Neural progenitor cell (in vitro differentiated cells): ENCODE data around the gene IFNG. TPM values are rescaled to one million over a fixed set of nuclear protein-coding genes. Genes with fewer than 3 reads are reported as not detected.
"Not testable (repeated sequence)": the region's sequence is repeated elsewhere in the genome, so short reads cannot be mapped to it uniquely, and the experiment has no call there.

Source experiments
- DNase-seq: peaks from one replicate; pipeline ENCODE4 v3.0.0-alpha.2; 2016; ENCODE audit warnings: low spot score
- H2AFZ ChIP-seq: fragments of 200-600 bp; sonication (generic); replicated peaks from 2 replicates; pipeline ENCODE4 v1.6.1; 2016; ENCODE audit warnings: antibody characterized with exemption
- H3F3A ChIP-seq: fragments of 200-600 bp; sonication (generic); 2 replicates; pipeline ENCODE4 v1.6.1; 2016; ENCODE audit warnings: antibody characterized with exemption, low read depth
- H3K27ac ChIP-seq: fragments of 200-600 bp; sonication (generic); 2 replicates; pipeline ENCODE4 v1.5.1; 2016; ENCODE audit warnings: mild to moderate bottlenecking
- H3K27me3 ChIP-seq: fragments of 200-600 bp; sonication (generic); 2 replicates; pipeline ENCODE4 v1.6.1; 2016; ENCODE audit warnings: mild to moderate bottlenecking, moderate library complexity
- H3K36me3 ChIP-seq: fragments of 200-600 bp; sonication (generic); 2 replicates; pipeline ENCODE4 v1.5.1; 2016
- H3K4me1 ChIP-seq: fragments of 200-600 bp; sonication (generic); 2 replicates; pipeline ENCODE4 v1.6.1; 2016; ENCODE audit warnings: mixed run types
- H3K4me2 ChIP-seq: fragments of 200-600 bp; sonication (generic); 2 replicates; pipeline ENCODE4 v1.6.1; 2016
- H3K4me3 ChIP-seq: fragments of 200-600 bp; sonication (generic); 2 replicates; pipeline ENCODE4 v1.5.1; 2016
- H3K79me2 ChIP-seq: fragments of 200-600 bp; sonication (generic); 2 replicates; pipeline ENCODE4 v1.6.1; 2016; ENCODE audit warnings: low read depth
- H3K9ac ChIP-seq: fragments of 200-600 bp; sonication (generic); 2 replicates; pipeline ENCODE4 v1.6.1; 2016
- H3K9me3 ChIP-seq: fragments of 200-600 bp; sonication (generic); 2 replicates; pipeline ENCODE4 v1.5.1; 2016; ENCODE audit warnings: low read depth
- H4K20me1 ChIP-seq: fragments of 200-600 bp; sonication (generic); 2 replicates; pipeline ENCODE4 v1.6.1; 2016; ENCODE audit warnings: low read depth
- H3K27ac Mint-ChIP-seq: 3 replicates; pipeline ENCODE4 v1.8.0; 2021; ENCODE audit warnings: mixed read lengths
- H3K27me3 Mint-ChIP-seq: 2 replicates; pipeline ENCODE4 v1.8.0; 2022; ENCODE audit warnings: low read depth, mild to moderate bottlenecking, inconsistent platforms, moderate library complexity, mixed read lengths; ENCODE audit not compliant: insufficient read depth
- H3K36me3 Mint-ChIP-seq: 3 replicates; pipeline ENCODE4 v1.8.0; 2021; ENCODE audit warnings: mixed read lengths
- H3K4me1 Mint-ChIP-seq: 3 replicates; pipeline ENCODE4 v1.8.0; 2021; ENCODE audit warnings: mixed read lengths
- H3K4me3 Mint-ChIP-seq: 3 replicates; pipeline ENCODE4 v1.8.0; 2021; ENCODE audit warnings: mild to moderate bottlenecking, moderate library complexity, mixed read lengths
- H3K9me3 Mint-ChIP-seq: 3 replicates; pipeline ENCODE4 v1.8.0; 2020; ENCODE audit warnings: mixed read lengths
- EZH2 ChIP-seq: fragments of 200-600 bp; sonication (generic); IDR thresholded peaks from 2 replicates; pipeline ENCODE4 v1.6.1; 2017; ENCODE audit warnings: antibody characterized with exemption, mild to moderate bottlenecking, moderate library complexity
- EZH2phosphoT487 ChIP-seq: fragments of 200-600 bp; sonication (generic); IDR thresholded peaks from 2 replicates; pipeline ENCODE4 v1.6.1; 2017; ENCODE audit warnings: antibody characterized with exemption
- total RNA-seq: library from RNA; depleted of rRNA; stranded (reverse); fragments of >200 nt; gene quantifications from 2 replicates; pipeline ENCODE4 v1.2.3, GENCODE V29; 2015; ENCODE audit warnings: low replicate concordance
- TF ChIP-seq, protein P1 (sequence below): fragments of 200-600 bp; sonication (generic); IDR thresholded peaks from 2 replicates; pipeline ENCODE4 v1.5.1; 2017; ENCODE audit warnings: antibody characterized with exemption, mild to moderate bottlenecking

IFNG gene
- not detected in 2 replicates for total RNA-seq

- H3K27ac ChIP-seq = no peak within 1 kb of the TSS
- Mint-ChIP-seq H3K4me3 (no peak within 1 kb of the TSS), H3K9me3 (peaks cover 2% of the 10 kb centered on the region), H3K27me3 (peaks cover 5% of the 10 kb centered on the region), H3K36me3 (no peaks in the 10 kb centered on the region), H3K4me1 (no peaks in the 10 kb centered on the region), H3K27ac (no peak within 1 kb of the TSS)
- no peaks in the 10 kb centered on the region for H3K79me2 ChIP-seq
- DNase-seq = no peak
- no peaks in the 10 kb centered on the region for H3F3A ChIP-seq
- H3K4me2 ChIP-seq = no peak within 1 kb of the TSS
- H4K20me1 ChIP-seq = no peaks in the 10 kb centered on the region
- no peaks in the 10 kb centered on the region for H3K9me3 ChIP-seq
- H3K4me3 ChIP-seq = no peak within 1 kb of the TSS
- TF ChIP-seq, protein P1, sequence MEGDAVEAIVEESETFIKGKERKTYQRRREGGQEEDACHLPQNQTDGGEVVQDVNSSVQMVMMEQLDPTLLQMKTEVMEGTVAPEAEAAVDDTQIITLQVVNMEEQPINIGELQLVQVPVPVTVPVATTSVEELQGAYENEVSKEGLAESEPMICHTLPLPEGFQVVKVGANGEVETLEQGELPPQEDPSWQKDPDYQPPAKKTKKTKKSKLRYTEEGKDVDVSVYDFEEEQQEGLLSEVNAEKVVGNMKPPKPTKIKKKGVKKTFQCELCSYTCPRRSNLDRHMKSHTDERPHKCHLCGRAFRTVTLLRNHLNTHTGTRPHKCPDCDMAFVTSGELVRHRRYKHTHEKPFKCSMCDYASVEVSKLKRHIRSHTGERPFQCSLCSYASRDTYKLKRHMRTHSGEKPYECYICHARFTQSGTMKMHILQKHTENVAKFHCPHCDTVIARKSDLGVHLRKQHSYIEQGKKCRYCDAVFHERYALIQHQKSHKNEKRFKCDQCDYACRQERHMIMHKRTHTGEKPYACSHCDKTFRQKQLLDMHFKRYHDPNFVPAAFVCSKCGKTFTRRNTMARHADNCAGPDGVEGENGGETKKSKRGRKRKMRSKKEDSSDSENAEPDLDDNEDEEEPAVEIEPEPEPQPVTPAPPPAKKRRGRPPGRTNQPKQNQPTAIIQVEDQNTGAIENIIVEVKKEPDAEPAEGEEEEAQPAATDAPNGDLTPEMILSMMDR = no peak
- TF ChIP-seq EZH2phosphoT487 (no peak), EZH2 (no peak)
- no peak within 1 kb of the TSS for H3K9ac ChIP-seq
- H2AFZ ChIP-seq = no peak within 1 kb of the TSS
- no peaks in the 10 kb centered on the region for H3K27me3 ChIP-seq
- no peaks in the 10 kb centered on the region for H3K4me1 ChIP-seq
- H3K36me3 ChIP-seq = no peaks in the 10 kb centered on the region
Measured at GRCh38 chr12:68159681-68160304, at the start of gene IFNG. Gene IFNG (minus strand): TSS chr12:68159740. CDS start chr12:68159615, 125 bp downstream.

DNA sequence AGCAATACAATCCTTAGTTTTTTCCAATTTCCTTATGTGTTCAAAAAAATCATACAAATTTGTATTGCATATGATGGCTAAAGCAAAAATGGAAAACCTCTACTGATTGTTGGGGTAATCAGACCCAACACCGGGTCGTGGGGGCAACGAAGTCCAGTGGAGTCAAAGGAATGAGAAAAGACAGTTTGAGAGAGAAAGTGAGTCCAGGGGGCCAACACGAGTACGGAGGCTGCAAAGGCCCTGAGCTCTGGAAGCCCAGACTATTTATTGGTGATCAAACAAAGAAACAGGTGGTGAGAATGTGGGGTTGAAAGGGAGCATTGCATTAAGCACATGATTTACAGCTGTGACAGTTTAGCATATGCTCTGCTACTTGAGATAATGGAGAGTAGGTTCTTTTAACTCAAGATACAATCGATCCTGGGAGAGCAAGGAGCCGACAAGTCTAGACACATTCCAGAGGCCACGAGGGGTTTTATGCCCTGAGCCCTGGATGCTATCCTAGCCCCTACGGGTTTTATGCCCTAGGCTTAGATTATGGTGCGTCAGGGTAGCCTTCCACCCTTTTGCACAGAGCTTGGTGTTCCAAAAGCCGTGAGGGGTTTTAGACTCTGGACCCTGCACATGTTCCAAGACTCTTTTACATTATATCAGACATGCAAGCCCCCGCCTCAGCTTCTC lies 49.6 kb upstream of the IFNG start:
- H3K27ac ChIP-seq = peak overlapping the region; percentile 69
- peak; percentile 43 for DNase-seq
- H3K9ac ChIP-seq, H3K27me3 Mint-ChIP-seq, H3K4me1 ChIP-seq, H3K4me1 Mint-ChIP-seq, H3K9me3 Mint-ChIP-seq, H3K4me2 ChIP-seq, H3F3A ChIP-seq, H4K20me1 ChIP-seq, H3K36me3 ChIP-seq, H3K79me2 ChIP-seq, H3K4me3 Mint-ChIP-seq, H3K36me3 Mint-ChIP-seq, H3K27me3 ChIP-seq, H3K9me3 ChIP-seq, H3K4me3 ChIP-seq: not testable (repeated sequence)
- peak overlapping the region; percentile 8 for H3K27ac Mint-ChIP-seq
- peak overlapping the region; percentile 0 for H2AFZ ChIP-seq

DNA sequence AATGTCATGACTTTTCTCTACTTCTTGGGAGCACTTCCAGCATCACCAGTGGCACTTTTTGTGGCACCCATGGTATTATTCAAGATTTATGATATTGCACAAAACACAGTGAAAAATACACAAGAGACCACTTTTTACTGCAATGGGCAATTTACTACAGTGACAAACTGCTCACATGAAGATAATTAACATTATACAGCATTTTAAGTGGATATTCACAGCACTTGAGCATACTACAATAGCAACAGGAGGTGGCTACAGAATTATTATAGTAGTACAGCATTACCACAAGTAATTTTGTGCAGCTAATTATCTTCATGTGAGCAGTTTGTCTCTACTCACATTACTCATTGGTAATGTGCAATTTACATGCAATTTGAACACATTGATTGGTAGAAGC lies 47.7 kb upstream of the IFNG start:
- Mint-ChIP-seq H3K4me3 (no peak overlapping the region), H3K4me1 (peaks cover 3% of the 10 kb centered on the region), H3K9me3 (no peaks in the 10 kb centered on the region)

More for the DNA sequence above, 47.7 kb upstream of the IFNG start:
- DNase-seq = no peak
- no peak overlapping the region for H3K27ac ChIP-seq
- no peak overlapping the region for H3K4me3 ChIP-seq
- H3K27me3 ChIP-seq = no peaks in the 10 kb centered on the region
- peaks cover 7% of the 10 kb centered on the region for H3F3A ChIP-seq
- H3K27me3 Mint-ChIP-seq = no peaks in the 10 kb centered on the region
- no peaks in the 10 kb centered on the region for H3K36me3 ChIP-seq
- peaks cover 3% of the 10 kb centered on the region for H3K4me1 ChIP-seq
- H3K9ac ChIP-seq = no peak overlapping the region
- H4K20me1 ChIP-seq = no peaks in the 10 kb centered on the region
- no peak overlapping the region for H3K27ac Mint-ChIP-seq
- no peaks in the 10 kb centered on the region for H3K36me3 Mint-ChIP-seq
- no peaks in the 10 kb centered on the region for H3K9me3 ChIP-seq
- H2AFZ ChIP-seq = no peak overlapping the region
- TF ChIP-seq EZH2 (no peak), EZH2phosphoT487 (no peak)
- TF ChIP-seq, protein P1 = no peak
- H3K79me2 ChIP-seq = no peaks in the 10 kb centered on the region
- H3K4me2 ChIP-seq = no peak overlapping the region
